WTC11 (cell line): Measurements from ENCODE around the gene HOXA7.

ENCODE experiments used
- CBFB ChIP-seq: sonication (generic); formaldehyde crosslinking; IDR thresholded peaks from 2 replicates; pipeline ENCODE4 v1.8.1; 2022; ENCODE audit warnings: mild to moderate bottlenecking, low read depth, missing genetic modification reagents
- CTCF ChIP-seq: fragments of 200-600 bp; IDR thresholded peaks from 2 replicates; pipeline ENCODE4 v1.8.0; 2022; ENCODE audit warnings: antibody characterized with exemption
- ETV6 ChIP-seq: sonication (generic); formaldehyde crosslinking; IDR thresholded peaks from 2 replicates; pipeline ENCODE4 v1.8.1; 2022; ENCODE audit warnings: mild to moderate bottlenecking, missing genetic modification reagents
- FOXJ3 ChIP-seq: sonication (generic); formaldehyde crosslinking; IDR thresholded peaks from 2 replicates; pipeline ENCODE4 v1.9.0; 2021; ENCODE audit warnings: missing genetic modification reagents, mild to moderate bottlenecking, borderline replicate concordance
- FOXP1 ChIP-seq: sonication (generic); formaldehyde crosslinking; IDR thresholded peaks from 2 replicates; pipeline ENCODE4 v1.8.0; 2022; ENCODE audit warnings: missing genetic modification reagents, mild to moderate bottlenecking, moderate library complexity, borderline replicate concordance
- KAT7 ChIP-seq: sonication (generic); formaldehyde crosslinking; IDR thresholded peaks from 2 replicates; pipeline ENCODE4 v1.8.1; 2023; ENCODE audit warnings: missing genetic modification reagents, mild to moderate bottlenecking, borderline replicate concordance
- NFYB ChIP-seq: sonication (generic); formaldehyde crosslinking; conservative IDR thresholded peaks from 2 replicates; pipeline ENCODE4 v1.8.0; 2022; ENCODE audit warnings: low read depth, missing genetic modification reagents
- NR2C2 ChIP-seq: sonication (generic); formaldehyde crosslinking; IDR thresholded peaks from 2 replicates; pipeline ENCODE4 v1.8.0; 2022; ENCODE audit warnings: mild to moderate bottlenecking, missing genetic modification reagents
- SP1 ChIP-seq: sonication (generic); formaldehyde crosslinking; conservative IDR thresholded peaks from 2 replicates; pipeline ENCODE4 v1.8.1; 2022; ENCODE audit warnings: missing genetic modification reagents
- ZBTB21 ChIP-seq: sonication (generic); formaldehyde crosslinking; IDR thresholded peaks from 2 replicates; pipeline ENCODE4 v1.8.1; 2023; ENCODE audit warnings: mild to moderate bottlenecking, missing genetic modification reagents, borderline replicate concordance
- ZNF138 ChIP-seq: sonication (generic); formaldehyde crosslinking; conservative IDR thresholded peaks from 2 replicates; pipeline ENCODE4 v1.8.1; 2022; ENCODE audit warnings: mild to moderate bottlenecking, moderate library complexity, missing genetic modification reagents
- ZSCAN18 ChIP-seq: fragments of 250-450 bp; sonication (Bioruptor Pico); IDR thresholded peaks from 2 replicates; pipeline ENCODE4 v2.1.2; 2022; ENCODE audit warnings: mild to moderate bottlenecking, moderate library complexity

- TF ChIP-seq ZSCAN18 (CRISPR knock-in tag) (no peak), NR2C2 (CRISPR knock-in tag) (no peak), NFYB (CRISPR knock-in tag) (no peak), FOXP1 (CRISPR knock-in tag) (no peak), KAT7 (CRISPR knock-in tag) (no peak), ETV6 (no peak), CTCF (no peak), ZBTB21 (no peak), FOXJ3 (no peak), CBFB (no peak), ZNF138 (no peak), SP1 (CRISPR knock-in tag) (no peak)
Observed at GRCh38 chr7:27148756-27149641, 7.5 kb downstream of the HOXA7 start.
